GM23338 (cell line): ENCODE results near the gene TLE3. TPM values are rescaled to one million over a fixed set of nuclear protein-coding genes. Genes with fewer than 3 reads are reported as not detected.

Source experiments
- ATAC-seq: fragments of 200-7000 bp; cut with Tn5 transposase; 3 replicates; pipeline ENCODE4 v1.9.1; 2020
- DNase-seq: peaks from one replicate; pipeline ENCODE4 v3.0.0-alpha.2; 2015; ENCODE audit warnings: low spot score
- H2AFZ ChIP-seq: fragments of 200-600 bp; sonication (generic); 2 replicates; pipeline ENCODE4 v1.8.0; 2016; ENCODE audit warnings: antibody characterized with exemption, mild to moderate bottlenecking, moderate library complexity
- H3F3A ChIP-seq: fragments of 200-600 bp; sonication (generic); replicated peaks from 2 replicates; pipeline ENCODE4 v1.8.0; 2017; ENCODE audit warnings: antibody characterized with exemption, mixed run types, low read depth
- H3K27ac ChIP-seq: fragments of 200-600 bp; sonication (generic); 2 replicates; pipeline ENCODE4 v1.6.1; 2016; ENCODE audit warnings: low read depth
- H3K27me3 ChIP-seq: fragments of 200-600 bp; sonication (generic); 2 replicates; pipeline ENCODE4 v1.8.0; 2016; ENCODE audit warnings: mild to moderate bottlenecking, mixed run types, moderate library complexity; ENCODE audit not compliant: insufficient read depth
- H3K36me3 ChIP-seq: fragments of 200-600 bp; sonication (generic); 2 replicates; pipeline ENCODE4 v1.8.0; 2016; ENCODE audit warnings: mild to moderate bottlenecking; ENCODE audit not compliant: insufficient read depth
- H3K4me1 ChIP-seq: fragments of 200-600 bp; sonication (generic); 2 replicates; pipeline ENCODE4 v1.8.0; 2016; ENCODE audit warnings: mild to moderate bottlenecking, moderate library complexity; ENCODE audit not compliant: insufficient read depth
- H3K4me2 ChIP-seq: fragments of 200-600 bp; sonication (generic); 2 replicates; pipeline ENCODE4 v1.7.1; 2017; ENCODE audit warnings: mixed run types
- H3K4me3 ChIP-seq: fragments of 200-600 bp; sonication (generic); 2 replicates; pipeline ENCODE4 v1.6.1; 2016; ENCODE audit warnings: mixed run types
- H3K79me2 ChIP-seq: fragments of 200-600 bp; sonication (generic); replicated peaks from 2 replicates; pipeline ENCODE4 v1.8.0; 2017; ENCODE audit warnings: mild to moderate bottlenecking; ENCODE audit not compliant: insufficient read depth
- H3K9me2 ChIP-seq: fragments of 200-600 bp; sonication (generic); 2 replicates; pipeline ENCODE4 v1.8.0; 2017; ENCODE audit not compliant: insufficient read depth
- H4K20me1 ChIP-seq: fragments of 200-600 bp; sonication (generic); replicated peaks from 2 replicates; pipeline ENCODE4 v1.8.0; 2017; ENCODE audit warnings: mild to moderate bottlenecking; ENCODE audit not compliant: insufficient read depth
- H3K27ac Mint-ChIP-seq: 2 replicates; pipeline ENCODE4 v1.8.0; 2020; ENCODE audit warnings: inconsistent platforms, mild to moderate bottlenecking, moderate library complexity, mixed read lengths
- H3K27me3 Mint-ChIP-seq: 3 replicates; pipeline ENCODE4 v1.8.0; 2022; ENCODE audit warnings: low read depth, mild to moderate bottlenecking, moderate library complexity, mixed read lengths, inconsistent platforms; ENCODE audit not compliant: insufficient read depth, poor library complexity
- H3K36me3 Mint-ChIP-seq: 3 replicates; pipeline ENCODE4 v1.8.0; 2021; ENCODE audit warnings: low read depth, mild to moderate bottlenecking, inconsistent platforms, moderate library complexity, mixed read lengths
- H3K4me1 Mint-ChIP-seq: 3 replicates; pipeline ENCODE4 v1.8.0; 2020; ENCODE audit warnings: mild to moderate bottlenecking, inconsistent platforms, mixed read lengths
- H3K4me3 Mint-ChIP-seq: 3 replicates; pipeline ENCODE4 v1.8.0; 2021; ENCODE audit warnings: moderate library complexity, mild to moderate bottlenecking, inconsistent platforms, mixed read lengths
- H3K9me3 Mint-ChIP-seq: 3 replicates; pipeline ENCODE4 v1.8.0; 2020; ENCODE audit warnings: moderate library complexity, mild to moderate bottlenecking, inconsistent platforms, mixed read lengths
- CREB1 ChIP-seq: fragments of 250-450 bp; sonication (Bioruptor Pico); IDR thresholded peaks from 2 replicates; pipeline ENCODE4 v1.5.0; 2020; ENCODE audit warnings: low read depth, mild to moderate bottlenecking, moderate library complexity
- CTCF ChIP-seq, 2 experiments: fragments of 200-600 bp in 1 of 2; sonication (generic) in 1 of 2; conservative IDR thresholded peaks; 2 replicates each; pipeline versions ENCODE4 v1.5.1 to v1.6.1; 2016 to 2017; ENCODE audit warnings: antibody characterized with exemption in 2 of 2, low read depth in 2 of 2, mild to moderate bottlenecking in 2 of 2, moderate library complexity in 1 of 2
- ETS1 ChIP-seq: IDR thresholded peaks from 2 replicates; pipeline ENCODE4 v1.6.1; 2016; ENCODE audit warnings: antibody characterized with exemption
- EZH2 ChIP-seq: fragments of 200-600 bp; sonication (generic); IDR thresholded peaks from one replicate; pipeline ENCODE4 v1.8.0; 2017; ENCODE audit warnings: antibody characterized with exemption, mild to moderate bottlenecking, low read depth; ENCODE audit not compliant: unreplicated experiment
- EZH2phosphoT487 ChIP-seq: fragments of 200-600 bp; sonication (generic); IDR thresholded peaks from one replicate; pipeline ENCODE4 v1.8.1; 2018; ENCODE audit warnings: antibody characterized with exemption; ENCODE audit not compliant: unreplicated experiment
- JUNB ChIP-seq: IDR thresholded peaks from one replicate; pipeline ENCODE4 v1.6.1; 2016; ENCODE audit warnings: antibody characterized with exemption; ENCODE audit not compliant: unreplicated experiment
- NANOG ChIP-seq: IDR thresholded peaks from 2 replicates; pipeline ENCODE4 v1.6.1; 2016; ENCODE audit warnings: antibody characterized with exemption, borderline replicate concordance
- POLR2AphosphoS5 ChIP-seq: IDR thresholded peaks from 2 replicates; pipeline ENCODE4 v1.6.1; 2016; ENCODE audit warnings: antibody characterized with exemption, low read depth
- REST ChIP-seq: IDR thresholded peaks from one replicate; pipeline ENCODE4 v1.6.1; 2018; ENCODE audit warnings: antibody characterized with exemption; ENCODE audit not compliant: unreplicated experiment
- STAT1 ChIP-seq: IDR thresholded peaks from one replicate; pipeline ENCODE4 v1.6.1; 2016; ENCODE audit warnings: antibody characterized with exemption; ENCODE audit not compliant: unreplicated experiment
- ZNF114 ChIP-seq: fragments of 250-450 bp; sonication (Bioruptor Pico); IDR thresholded peaks from 2 replicates; pipeline ENCODE4 v1.5.0; 2020; ENCODE audit warnings: mild to moderate bottlenecking, moderate library complexity
- ZNF331 ChIP-seq: fragments of 250-450 bp; sonication (Bioruptor Pico); IDR thresholded peaks from 2 replicates; pipeline ENCODE4 v1.5.0; 2020; ENCODE audit warnings: low read depth, mild to moderate bottlenecking, moderate library complexity
- ZNF462 ChIP-seq: fragments of 250-450 bp; sonication (Bioruptor Pico); IDR thresholded peaks from 2 replicates; pipeline ENCODE4 v1.5.0; 2020; ENCODE audit warnings: mild to moderate bottlenecking, moderate library complexity
- polyA plus RNA-seq: library from polyadenylated mRNA; unstranded; fragments of >200 nt; fragmentation: Nextera tagmentation; extraction: Ambion mirVana; gene quantifications from 2 replicates; pipeline ENCODE4 v1.2.1, GENCODE V29; 2016
- total RNA-seq: library from RNA; depleted of rRNA; stranded (reverse); fragments of >200 nt; shearing (Covaris generic); gene quantifications from 2 replicates; pipeline ENCODE4 v1.2.3, GENCODE V29; 2014

Gene TLE3
- total and polyA plus RNA-seq, 2 experiments from 2014 or later, result 10.4 to 79.5 TPM

DNA sequence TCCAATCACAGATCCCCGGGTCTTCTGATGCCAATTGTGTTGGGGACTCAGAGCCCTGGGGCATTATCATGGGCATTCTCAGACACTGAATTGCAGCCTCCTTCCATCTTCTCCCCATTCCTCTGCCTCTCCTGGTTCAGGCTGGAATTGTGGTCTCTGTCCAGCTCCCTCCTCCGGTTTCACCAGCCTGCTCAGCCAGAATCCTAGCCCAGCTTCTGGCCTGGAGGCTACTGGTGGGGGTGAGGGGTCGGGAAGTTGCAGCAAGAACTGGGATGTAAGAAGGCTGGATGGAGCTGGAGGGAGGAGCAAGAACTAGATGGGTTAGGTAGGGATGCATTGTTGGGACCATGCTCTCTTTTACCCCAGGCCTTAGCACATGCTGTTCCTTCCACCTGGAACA lies 53.5 kb downstream of the TLE3 start:
- H3K36me3 Mint-ChIP-seq, result peaks cover 4% of the 10 kb centered on the region; the same call in 2 of the 3 replicates
- peaks cover 17% of the 10 kb centered on the region for H3K4me1 Mint-ChIP-seq
- Histone ChIP-seq H3K79me2 (no peaks in the 10 kb centered on the region), H3K36me3 (no peaks in the 10 kb centered on the region), H3K9me2 (0 out of 2 replicates have a peak, but pooled peaks cover 8% of the 10 kb centered on the region), H3F3A (no peaks in the 10 kb centered on the region), H3K27ac (no peak overlapping the region), H3K4me3 (no peak overlapping the region), H3K4me2 (no peak overlapping the region), H3K4me1 (peaks cover 14% of the 10 kb centered on the region), H3K27me3 (no peaks in the 10 kb centered on the region), H4K20me1 (peaks cover 10% of the 10 kb centered on the region), H2AFZ (no peak overlapping the region)
- H3K4me3 Mint-ChIP-seq, result no peak overlapping the region
- ATAC-seq (no peak), DNase-seq (no peak)
- TF ChIP-seq CTCF (conservative IDR thresholded peaks at IDR 0.05; ENCODE audit: low read depth in 2 of 2), result no peak
- no peak for TF ChIP-seq ZNF114 (CRISPR knock-in tag)
- TF ChIP-seq POLR2AphosphoS5, result no peak
- TF ChIP-seq EZH2phosphoT487, result no peak
- no peak for TF ChIP-seq ZNF462 (CRISPR knock-in tag)
- TF ChIP-seq STAT1, result no peak
- TF ChIP-seq JUNB, result no peak
- TF ChIP-seq REST, result no peak
- no peak for TF ChIP-seq CREB1 (CRISPR knock-in tag)
- TF ChIP-seq EZH2, result no peak
- TF ChIP-seq NANOG, result no peak
- no peak for TF ChIP-seq ETS1
- TF ChIP-seq ZNF331 (CRISPR knock-in tag), result no peak
- H3K27me3 Mint-ChIP-seq, result peaks cover 7% of the 10 kb centered on the region
- H3K27ac Mint-ChIP-seq, result no peak overlapping the region
- H3K9me3 Mint-ChIP-seq, result no peaks in the 10 kb centered on the region; the same call in 2 of the 3 replicates
